Liver (tissue), 9 donors: ENCODE measurements around the gene FXYD2. TPM values are rescaled to one million over a fixed set of nuclear protein-coding genes. Genes with fewer than 3 reads are reported as not detected.

ENCODE experiments used
- DNase-seq: peaks from one replicate; pipeline ENCODE4 v3.0.0-alpha.2; 2017; ENCODE audit warnings: low spot score
- H3K27ac ChIP-seq, 2 donors: one replicate each; pipeline ENCODE4 v1.7.0; 2013; ENCODE audit warnings: inconsistent platforms in 2 of 2, low read length in 2 of 2, control low read depth in 1 of 2, low read depth in 1 of 2, mild to moderate bottlenecking in 1 of 2
- H3K27me3 ChIP-seq, 4 donors: one replicate each; pipeline versions ENCODE4 v1.6.1 to v1.7.0; 2013; ENCODE audit warnings: low read length in 3 of 4, inconsistent platforms in 1 of 4, mild to moderate bottlenecking in 1 of 4, moderate library complexity in 1 of 4; ENCODE audit not compliant: control insufficient read depth in 4 of 4, insufficient read depth in 4 of 4
- H3K36me3 ChIP-seq, 4 donors: one replicate each; pipeline versions ENCODE4 v1.6.1 to v1.7.0; 2013; ENCODE audit warnings: low read length in 3 of 4, mild to moderate bottlenecking in 3 of 4, low read depth in 1 of 4, moderate library complexity in 1 of 4; ENCODE audit not compliant: control insufficient read depth in 4 of 4, insufficient read depth in 3 of 4
- H3K4me1 ChIP-seq, 4 donors: one replicate each; pipeline versions ENCODE4 v1.6.1 to v1.7.0; 2013; ENCODE audit warnings: low read length in 3 of 4, mild to moderate bottlenecking in 3 of 4, moderate library complexity in 1 of 4; ENCODE audit not compliant: control insufficient read depth in 4 of 4, insufficient read depth in 4 of 4
- H3K4me3 ChIP-seq, 3 donors: one replicate each; pipeline versions ENCODE4 v1.6.1 to v1.7.0; 2013; ENCODE audit warnings: low read length in 3 of 3, control low read depth in 1 of 3, low read depth in 1 of 3, mild to moderate bottlenecking in 1 of 3
- H3K9ac ChIP-seq, 2 donors: one replicate each; pipeline ENCODE4 v1.7.0; 2013; ENCODE audit warnings: low read length in 2 of 2, mild to moderate bottlenecking in 2 of 2, moderate library complexity in 2 of 2, control low read depth in 1 of 2, low read depth in 1 of 2
- H3K9me3 ChIP-seq, 4 donors: one replicate each; pipeline versions ENCODE4 v1.6.1 to v1.7.0; 2013; ENCODE audit warnings: low read length in 3 of 4; ENCODE audit not compliant: control insufficient read depth in 4 of 4
- ATF3 ChIP-seq: IDR thresholded peaks from 2 replicates; pipeline ENCODE4 v1.6.1; 2016; ENCODE audit warnings: antibody characterized with exemption
- CTCF ChIP-seq: fragments of 150-350 bp; IDR thresholded peaks from 2 replicates; pipeline ENCODE4 v1.5.1; 2017; ENCODE audit warnings: improper control_type of control experiment, low read depth, low read length; ENCODE audit not compliant: missing input control
- EGR1 ChIP-seq, 2 donors: IDR thresholded peaks; 2 replicates each; pipeline ENCODE4 v1.6.1; 2016 to 2018; ENCODE audit warnings: antibody characterized with exemption in 2 of 2, low read depth in 2 of 2
- FOXA1 ChIP-seq: IDR thresholded peaks from 2 replicates; pipeline ENCODE4 v1.6.1; 2016; ENCODE audit warnings: antibody characterized with exemption
- FOXA2 ChIP-seq: IDR thresholded peaks from 2 replicates; pipeline ENCODE4 v1.6.1; 2016; ENCODE audit warnings: antibody characterized with exemption
- GABPA ChIP-seq, 2 donors: IDR thresholded peaks in 1 of 2; conservative IDR thresholded peaks in 1 of 2; 2 replicates each; pipeline ENCODE4 v1.6.1; 2016; ENCODE audit warnings: antibody characterized with exemption in 2 of 2, mild to moderate bottlenecking in 1 of 2, moderate library complexity in 1 of 2
- HNF4A ChIP-seq, 2 donors: conservative IDR thresholded peaks; 2 replicates each; pipeline ENCODE4 v1.6.1; 2016; ENCODE audit warnings: antibody characterized with exemption in 2 of 2, mild to moderate bottlenecking in 2 of 2
- HNF4G ChIP-seq: IDR thresholded peaks from 2 replicates; pipeline ENCODE4 v1.6.1; 2016; ENCODE audit warnings: antibody characterized with exemption
- JUND ChIP-seq, 2 donors: IDR thresholded peaks; 2 replicates each; pipeline ENCODE4 v1.6.1; 2016; ENCODE audit warnings: antibody characterized with exemption in 2 of 2
- MAX ChIP-seq: IDR thresholded peaks from 2 replicates; pipeline ENCODE4 v1.6.1; 2016; ENCODE audit warnings: antibody characterized with exemption
- NR2F2 ChIP-seq: IDR thresholded peaks from 2 replicates; pipeline ENCODE4 v1.6.1; 2016; ENCODE audit warnings: antibody characterized with exemption
- RAD21 ChIP-seq, 2 donors: IDR thresholded peaks; 2 replicates each; pipeline ENCODE4 v1.6.1; 2016; ENCODE audit warnings: antibody characterized with exemption in 2 of 2, mild to moderate bottlenecking in 2 of 2
- REST ChIP-seq: IDR thresholded peaks from 2 replicates; pipeline ENCODE4 v1.6.1; 2016; ENCODE audit warnings: antibody characterized with exemption, mild to moderate bottlenecking
- RXRA ChIP-seq, 2 donors: IDR thresholded peaks; 2 replicates each; pipeline ENCODE4 v1.6.1; 2017 to 2018; ENCODE audit warnings: antibody characterized with exemption in 2 of 2, mild to moderate bottlenecking in 1 of 2
- TAF1 ChIP-seq: conservative IDR thresholded peaks from 2 replicates; pipeline ENCODE4 v1.6.1; 2016; ENCODE audit warnings: antibody characterized with exemption, mild to moderate bottlenecking
- YY1 ChIP-seq: IDR thresholded peaks from 2 replicates; pipeline ENCODE4 v1.6.1; 2016; ENCODE audit warnings: antibody characterized with exemption, mild to moderate bottlenecking
- ZBTB33 ChIP-seq: IDR thresholded peaks from 2 replicates; pipeline ENCODE4 v1.6.1; 2016; ENCODE audit warnings: antibody characterized with exemption
- WGBS: extraction: QIAGEN DNeasy Blood & Tissue Kit; methylation state at CpG from one replicate; pipeline ENCODE4 v1.1.7; 2013; 5-methylcytosine and 5-hydroxymethylcytosine counted together
- polyA plus RNA-seq, 2 donors: library from polyadenylated mRNA; stranded (reverse) in 1 of 2; unstranded in 1 of 2; fragments of 200-250 nt in 1 of 2; fragments of >200 nt in 1 of 2; fragmentation: Nextera tagmentation in 1 of 2; extraction: Ambion mirVana in 1 of 2; gene quantifications; one replicate each; pipeline versions ENCODE4 v1.2.1 to v1.2.3, GENCODE V29; 2013 to 2015
- total RNA-seq, 2 donors: library from RNA; depleted of rRNA; stranded (reverse); fragments of >200 nt; gene quantifications; one replicate each; pipeline ENCODE4 v1.2.3, GENCODE V29; 2014
- donor health status: healthy.
- donor health status: healthy.
- donor health status: healthy.
- donor health status: healthy.
- donor health status: healthy.

FXYD2 gene
- total and polyA plus RNA-seq, 4 donors, result 20.2 to 105 (median 41.8) TPM

- Histone ChIP-seq H3K27ac (peak overlapping the region in 1 of 2 donors; percentile 23), H3K4me3 (no peak overlapping the region), H3K27me3 (no peaks in the 10 kb centered on the region), H3K9ac (no peak overlapping the region), H3K4me1 (peaks cover 0 to 8% (median 3%) of the 10 kb centered on the region in 4 donors), H3K9me3 (no peaks in the 10 kb centered on the region), H3K36me3 (no peaks in the 10 kb centered on the region)
- DNase-seq, result peak; percentile 85
- TF ChIP-seq CTCF (peak; percentile 100), REST (no peak), HNF4A (conservative IDR thresholded peaks at IDR 0.05) (no peak), RAD21 (IDR thresholded peaks at IDR 0.05) (peak; percentile 84 to 90)
- WGBS, result 11% methylated on average over 19 of the region's 19 CpGs
These were observed 7.0 kb downstream of the FXYD2 start for GRCh38 chr11:117817368-117818040.

GRCh38 chr11:117816846-117817367 is 7.6 kb downstream of the FXYD2 start:
- H3K27ac ChIP-seq, result no peak overlapping the region
- TF ChIP-seq REST (no peak), ZBTB33 (no peak), RAD21 (IDR thresholded peaks at IDR 0.05) (no peak), JUND (IDR thresholded peaks at IDR 0.05) (no peak), CTCF (no peak), ATF3 (no peak), GABPA (IDR thresholded peaks at IDR 0.05 in 1 of 2, conservative IDR thresholded peaks at IDR 0.05 in 1 of 2) (no peak), YY1 (no peak), EGR1 (IDR thresholded peaks at IDR 0.05; ENCODE audit: low read depth in 2 of 2) (no peak), NR2F2 (no peak), RXRA (IDR thresholded peaks at IDR 0.05) (no peak), HNF4A (conservative IDR thresholded peaks at IDR 0.05) (no peak), HNF4G (no peak), FOXA2 (no peak), MAX (no peak), TAF1 (no peak), FOXA1 (no peak)

More at GRCh38 chr11:117816846-117817367, 7.6 kb downstream of the FXYD2 start:
- no peaks in the 10 kb centered on the region for H3K27me3 ChIP-seq
- no peak for DNase-seq
- peaks cover 0 to 8% (median 3%) of the 10 kb centered on the region in 4 donors for H3K4me1 ChIP-seq
- H3K4me3 ChIP-seq, result no peak overlapping the region
- no peaks in the 10 kb centered on the region for H3K9me3 ChIP-seq
- H3K9ac ChIP-seq, result no peak overlapping the region
- WGBS, result 88% methylated on average over 5 of the region's 5 CpGs
- H3K36me3 ChIP-seq, result no peaks in the 10 kb centered on the region
